ENCODE measurements around the gene DMD.

- no peak for TF ChIP-seq POLR2A (IDR thresholded peaks at IDR 0.05; ENCODE audit: extremely low read depth, insufficient read length)
- TF ChIP-seq, protein P1, sequence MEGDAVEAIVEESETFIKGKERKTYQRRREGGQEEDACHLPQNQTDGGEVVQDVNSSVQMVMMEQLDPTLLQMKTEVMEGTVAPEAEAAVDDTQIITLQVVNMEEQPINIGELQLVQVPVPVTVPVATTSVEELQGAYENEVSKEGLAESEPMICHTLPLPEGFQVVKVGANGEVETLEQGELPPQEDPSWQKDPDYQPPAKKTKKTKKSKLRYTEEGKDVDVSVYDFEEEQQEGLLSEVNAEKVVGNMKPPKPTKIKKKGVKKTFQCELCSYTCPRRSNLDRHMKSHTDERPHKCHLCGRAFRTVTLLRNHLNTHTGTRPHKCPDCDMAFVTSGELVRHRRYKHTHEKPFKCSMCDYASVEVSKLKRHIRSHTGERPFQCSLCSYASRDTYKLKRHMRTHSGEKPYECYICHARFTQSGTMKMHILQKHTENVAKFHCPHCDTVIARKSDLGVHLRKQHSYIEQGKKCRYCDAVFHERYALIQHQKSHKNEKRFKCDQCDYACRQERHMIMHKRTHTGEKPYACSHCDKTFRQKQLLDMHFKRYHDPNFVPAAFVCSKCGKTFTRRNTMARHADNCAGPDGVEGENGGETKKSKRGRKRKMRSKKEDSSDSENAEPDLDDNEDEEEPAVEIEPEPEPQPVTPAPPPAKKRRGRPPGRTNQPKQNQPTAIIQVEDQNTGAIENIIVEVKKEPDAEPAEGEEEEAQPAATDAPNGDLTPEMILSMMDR (IDR thresholded peaks at IDR 0.05; ENCODE audit: low read depth, low read length): no peak
- no peak for TF ChIP-seq MAX (IDR thresholded peaks at IDR 0.05; ENCODE audit: low read depth, low read length)
Observed at GRCh38 chrX:31870267-31870666, 1341.1 kb downstream of the DMD start.

Measured in NB4 (cell line).